ENCODE measurements around the gene PAK1IP1.
"Not testable (repeated sequence)": the region's sequence is repeated elsewhere in the genome, so short reads cannot be mapped to it uniquely, and the experiment has no call there.

GRCh38 chr6:10665595-10665994, 29.2 kb upstream of the PAK1IP1 start:
- not testable (repeated sequence) for TF ChIP-seq CTCF (optimal IDR thresholded peaks at IDR 0.05 in 1 of 3, IDR thresholded peaks at IDR 0.05 in 1 of 3, conservative IDR thresholded peaks at IDR 0.05 in 1 of 3; ENCODE audit: extremely low read depth in 1 of 3, insufficient read depth in 2 of 3, low read length in 3 of 3); EZH2 (IDR thresholded peaks at IDR 0.05; ENCODE audit: low read length)

Data from keratinocyte (primary cell).